Fibroblast of villous mesenchyme (primary cell): Measurements from ENCODE around the gene SDF4. TPM values are rescaled to one million over a fixed set of nuclear protein-coding genes. Genes with fewer than 3 reads are reported as not detected.

Experiments
- DNase-seq: peaks from one replicate; pipeline ENCODE4 v3.0.0-alpha.2; 2010; ENCODE audit warnings: low read depth
- H3K4me3 ChIP-seq: 2 replicates; pipeline ENCODE4 v1.5.1; 2011; ENCODE audit warnings: low read depth, mild to moderate bottlenecking, low read length
- total RNA-seq: library from RNA; depleted of rRNA; stranded (reverse); fragments of >200 nt; gene quantifications from 2 replicates; pipeline ENCODE4 v1.2.3, GENCODE V29; 2012
- TF ChIP-seq, protein P1 (sequence below): IDR thresholded peaks from 2 replicates; pipeline ENCODE4 v1.5.1; 2012; ENCODE audit warnings: low read depth, mild to moderate bottlenecking, low read length; ENCODE audit not compliant: insufficient read depth

SDF4 gene
- total RNA-seq, 1 donor: 88.9 TPM

DNA sequence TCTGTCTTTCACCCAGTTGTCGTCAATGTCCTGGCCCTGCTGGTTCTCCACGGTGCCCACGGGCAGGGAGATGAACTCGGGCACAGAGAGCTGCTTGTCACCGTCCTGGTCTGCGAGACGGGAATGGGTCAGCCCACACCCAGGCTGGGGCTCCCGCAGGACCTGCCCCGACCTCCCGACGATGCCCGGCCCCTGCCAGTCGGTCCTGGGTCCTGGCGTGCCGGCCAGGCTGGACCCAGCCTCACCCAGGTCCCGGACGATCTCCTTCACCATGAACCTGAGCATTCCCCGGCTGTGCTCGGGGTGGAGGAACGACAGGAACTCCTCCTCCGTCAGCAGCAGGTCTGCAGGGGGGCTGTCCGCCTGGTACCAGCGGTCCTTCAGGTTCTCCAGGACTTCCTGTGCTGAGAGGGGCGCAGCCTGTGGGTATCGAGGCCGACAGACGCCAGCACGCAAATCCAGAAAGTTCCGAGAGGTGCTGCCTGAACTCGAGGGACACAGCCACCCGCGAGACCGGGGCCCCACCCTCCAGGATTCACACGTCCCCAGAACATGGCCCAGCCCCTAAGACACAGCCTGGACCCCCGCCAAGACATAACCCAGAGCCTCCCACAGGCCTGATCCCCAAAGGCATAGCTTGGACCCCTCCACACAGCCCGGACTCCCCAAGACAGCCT, 13.1 kb downstream of the SDF4 start:
- DNase-seq: no peak
- no peak overlapping the region for H3K4me3 ChIP-seq
- TF ChIP-seq, protein P1, sequence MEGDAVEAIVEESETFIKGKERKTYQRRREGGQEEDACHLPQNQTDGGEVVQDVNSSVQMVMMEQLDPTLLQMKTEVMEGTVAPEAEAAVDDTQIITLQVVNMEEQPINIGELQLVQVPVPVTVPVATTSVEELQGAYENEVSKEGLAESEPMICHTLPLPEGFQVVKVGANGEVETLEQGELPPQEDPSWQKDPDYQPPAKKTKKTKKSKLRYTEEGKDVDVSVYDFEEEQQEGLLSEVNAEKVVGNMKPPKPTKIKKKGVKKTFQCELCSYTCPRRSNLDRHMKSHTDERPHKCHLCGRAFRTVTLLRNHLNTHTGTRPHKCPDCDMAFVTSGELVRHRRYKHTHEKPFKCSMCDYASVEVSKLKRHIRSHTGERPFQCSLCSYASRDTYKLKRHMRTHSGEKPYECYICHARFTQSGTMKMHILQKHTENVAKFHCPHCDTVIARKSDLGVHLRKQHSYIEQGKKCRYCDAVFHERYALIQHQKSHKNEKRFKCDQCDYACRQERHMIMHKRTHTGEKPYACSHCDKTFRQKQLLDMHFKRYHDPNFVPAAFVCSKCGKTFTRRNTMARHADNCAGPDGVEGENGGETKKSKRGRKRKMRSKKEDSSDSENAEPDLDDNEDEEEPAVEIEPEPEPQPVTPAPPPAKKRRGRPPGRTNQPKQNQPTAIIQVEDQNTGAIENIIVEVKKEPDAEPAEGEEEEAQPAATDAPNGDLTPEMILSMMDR: no peak

DNA sequence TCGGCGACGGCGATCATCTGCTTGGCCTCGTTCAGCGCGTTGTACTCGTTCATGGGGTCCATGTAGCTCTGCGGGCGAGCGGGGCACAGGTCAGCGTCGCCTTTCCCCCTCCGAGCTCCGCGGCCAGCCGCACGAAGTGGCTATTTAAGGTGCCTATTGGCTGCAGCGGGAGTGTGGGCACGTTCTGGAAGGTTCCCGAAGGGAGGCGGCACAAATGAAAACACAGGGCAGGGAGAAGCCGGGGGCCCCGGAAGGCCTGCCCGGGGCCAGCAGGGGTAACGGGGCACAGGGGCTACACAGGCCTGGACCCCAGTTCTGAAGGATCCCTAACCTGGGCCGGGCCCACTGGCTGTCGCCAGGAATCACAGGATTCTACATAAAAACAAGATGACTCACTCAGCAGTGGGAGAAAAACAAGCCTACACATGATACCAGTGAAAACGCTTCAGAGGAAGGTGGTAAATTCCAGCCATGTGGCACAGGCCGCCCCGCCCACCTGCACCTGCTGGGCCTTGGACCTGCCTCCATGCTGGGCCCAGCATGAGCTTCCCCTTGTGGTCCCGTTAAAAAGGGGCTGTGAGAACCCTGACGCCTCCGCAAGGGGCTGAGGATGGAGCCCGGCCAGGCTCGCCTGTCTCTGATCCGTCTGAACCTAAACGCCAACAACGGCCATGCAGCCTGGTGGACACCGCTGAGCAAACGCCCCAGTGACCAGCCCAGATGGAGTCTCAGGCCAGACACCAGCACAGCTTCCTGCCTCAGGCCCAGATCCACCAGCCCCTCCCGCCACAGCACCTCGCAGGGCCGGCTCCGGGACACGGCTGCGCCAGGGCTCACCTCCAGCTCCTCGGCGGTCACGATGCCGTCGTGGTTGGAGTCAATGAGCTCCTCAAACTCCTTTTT, 13.9 kb downstream of the SDF4 start:
- TF ChIP-seq, protein P1: no peak
- no peak overlapping the region for H3K4me3 ChIP-seq
- peak; percentile 14 for DNase-seq

DNA sequence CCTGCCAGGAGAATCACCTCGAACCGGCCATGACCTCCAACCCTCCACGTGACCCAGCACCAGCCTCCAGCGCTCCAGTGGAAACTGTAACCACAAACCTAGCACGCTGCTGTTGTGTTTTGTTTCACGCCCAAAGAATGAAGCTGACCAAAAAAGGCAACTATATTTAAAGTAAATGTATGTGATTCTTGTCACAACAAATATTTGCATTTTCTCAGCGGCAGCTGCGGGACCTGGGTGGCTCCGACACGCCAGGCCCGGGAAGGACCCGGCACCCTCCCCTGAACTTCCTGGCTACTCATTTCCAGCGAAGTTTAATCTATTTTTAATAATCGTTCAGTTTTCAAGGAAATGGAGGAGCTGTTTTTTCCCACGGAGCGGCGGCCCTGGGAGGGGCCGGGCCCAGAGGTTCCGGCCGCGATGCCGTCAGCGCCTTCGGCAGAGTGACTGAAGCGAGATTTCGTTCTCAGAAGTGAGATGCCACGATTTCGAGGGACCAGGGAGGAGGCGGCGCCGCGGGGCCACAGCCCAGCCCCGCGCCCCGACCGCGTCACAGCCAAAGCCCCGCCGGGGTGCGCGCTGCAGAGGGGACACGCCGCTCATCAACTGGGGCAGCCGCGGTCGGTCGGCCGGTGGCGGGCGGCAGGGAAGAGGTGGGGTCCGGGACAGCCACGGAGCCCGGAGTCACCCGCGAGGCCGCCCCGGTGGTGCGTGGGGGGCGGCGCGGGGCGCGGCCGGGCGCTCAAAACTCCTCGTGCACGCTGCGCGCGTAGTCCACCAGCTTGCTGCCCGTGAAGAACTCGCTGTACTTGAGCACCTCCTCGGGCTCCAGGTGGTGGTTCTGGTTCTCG, 14.8 kb downstream of the SDF4 start:
- no peak overlapping the region for H3K4me3 ChIP-seq
- no peak for DNase-seq
- TF ChIP-seq, protein P1: no peak

DNA sequence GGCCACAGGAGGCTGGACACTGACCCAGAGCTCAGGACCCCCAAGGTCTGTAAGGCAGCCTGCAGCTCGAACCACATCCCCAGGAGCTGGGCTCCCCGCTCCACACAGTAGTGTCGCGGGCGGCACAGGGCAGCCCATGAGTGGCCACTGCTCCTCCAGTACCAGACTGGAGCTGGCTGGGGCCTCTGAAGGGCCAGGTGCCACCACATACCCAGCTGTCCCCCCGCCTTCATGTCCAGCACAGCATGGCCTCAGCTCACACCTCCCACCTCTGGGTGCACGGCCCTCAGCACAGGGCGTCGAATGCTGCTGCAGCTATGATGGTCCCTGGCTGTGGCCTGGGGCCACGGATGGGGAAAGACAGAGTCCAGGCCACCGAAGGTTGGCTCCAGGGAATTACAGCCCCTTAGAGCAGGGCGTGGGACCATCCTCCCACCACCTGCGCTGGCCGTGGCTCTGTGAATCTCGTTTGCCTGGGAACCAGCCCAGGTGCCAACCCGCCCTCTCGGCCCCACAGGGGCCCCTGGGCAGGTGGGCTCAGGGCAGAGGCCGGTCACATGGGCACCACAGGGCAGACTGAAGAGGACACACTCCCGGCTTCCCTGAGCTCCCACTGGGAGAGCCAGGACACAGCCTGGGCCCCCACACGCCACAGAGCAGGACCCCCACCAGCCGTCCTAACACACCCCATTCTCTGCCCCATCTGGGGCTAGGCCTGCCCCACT, 15.8 kb downstream of the SDF4 start:
- TF ChIP-seq, protein P1: no peak

DNA sequence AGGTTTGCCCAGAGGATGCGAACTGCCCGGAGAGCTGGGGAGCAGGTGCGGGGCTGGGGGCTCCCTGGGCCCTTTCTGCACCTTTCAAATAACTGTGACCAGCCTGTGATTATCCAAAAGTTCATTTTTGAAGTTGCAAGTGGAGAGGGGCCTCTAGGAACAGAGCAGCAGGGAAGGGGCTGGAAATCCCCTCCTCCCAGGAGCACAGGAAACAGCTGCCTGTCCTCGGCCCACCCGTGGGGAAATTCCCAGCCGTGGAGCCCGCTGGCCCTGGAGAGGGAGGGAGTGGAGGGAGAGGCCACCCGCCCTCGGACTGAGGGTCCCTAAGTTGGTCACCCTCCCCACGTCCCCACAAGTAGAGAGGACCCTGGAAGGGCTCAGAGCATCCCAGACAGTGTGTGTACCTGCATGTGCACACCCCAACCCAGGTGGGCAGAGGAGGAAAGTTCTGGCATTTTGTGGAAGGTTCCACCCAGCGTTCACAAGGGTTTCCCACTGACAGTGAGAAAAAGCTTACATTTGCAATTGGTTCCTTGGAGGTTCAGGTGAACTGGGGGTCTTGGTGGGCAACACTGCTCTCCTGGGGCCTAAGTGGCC, 16.6 kb downstream of the SDF4 start:
- H3K4me3 ChIP-seq: no peak overlapping the region
- TF ChIP-seq, protein P1: no peak
- no peak for DNase-seq

More for the DNA sequence above, 15.8 kb downstream of the SDF4 start:
- H3K4me3 ChIP-seq: no peak overlapping the region
- DNase-seq: no peak
